PFSK-1 (cell line): ENCODE measurements around the gene COL21A1.

Experiments used
- POLR2AphosphoS5 ChIP-seq: IDR thresholded peaks from 2 replicates; pipeline ENCODE4 v1.6.1; 2012; ENCODE audit warnings: low read depth, mild to moderate bottlenecking, control low read depth, low read length, moderate library complexity
- TAF1 ChIP-seq: IDR thresholded peaks from 2 replicates; pipeline ENCODE4 v1.6.1; 2012; ENCODE audit warnings: low read length, control low read depth, borderline replicate concordance; ENCODE audit not compliant: insufficient read depth

- no peak for TF ChIP-seq TAF1
- TF ChIP-seq POLR2AphosphoS5, result no peak
These were observed 74.2 kb downstream of the COL21A1 start for GRCh38 chr6:56173228-56173627.
